ENCODE results near the gene SLC38A10.

DNA sequence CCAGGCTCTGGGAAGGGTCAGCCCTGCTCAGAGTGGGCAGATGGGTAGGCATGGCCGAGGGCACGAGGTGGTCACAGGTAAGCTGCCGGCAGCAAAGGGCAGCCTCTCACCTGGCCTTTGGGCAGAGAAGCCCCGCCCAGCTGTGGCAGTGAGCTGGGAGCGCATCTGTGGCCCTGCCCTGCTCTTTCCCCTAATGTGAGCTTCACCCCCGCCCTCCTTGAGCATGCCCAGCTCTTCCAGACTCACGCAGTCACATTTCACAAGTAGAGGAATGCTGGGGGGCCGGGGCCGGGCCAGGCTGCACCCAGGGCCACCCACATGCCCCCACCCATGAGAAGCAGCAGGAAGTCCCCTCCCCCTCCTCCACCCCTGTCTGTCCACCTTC is 40.7 kb upstream of the SLC38A10 start:
- TF ChIP-seq CTCF (IDR thresholded peaks at IDR 0.05), result no peak
- TF ChIP-seq POLR2A (IDR thresholded peaks at IDR 0.05), result no peak
